ENCODE measurements around the gene MRM1.

Gene MRM1

GRCh38 chr17:36601303-36602029 lies at the start of gene MRM1:
MRM1 (plus strand) TSS chr17:36601583; CDS start chr17:36601811, 228 bp downstream.
- in situ Hi-C loops (cut with MboI; ENCODE audit: low sequenced_read_pairs) = no loop called here

- in situ Hi-C loops (cut with MboI; ENCODE audit: low sequenced_read_pairs) = no loop called here
Observed at GRCh38 chr17:36553459-36553858, 47.9 kb upstream of the MRM1 start.

- in situ Hi-C loops (cut with MboI; ENCODE audit: low sequenced_read_pairs) = no loop called here
Observed at GRCh38 chr17:36566081-36566480, 35.3 kb upstream of the MRM1 start.

- in situ Hi-C loops (cut with MboI; ENCODE audit: low sequenced_read_pairs) = no loop called here
Observed at GRCh38 chr17:36575028-36575427, 26.4 kb upstream of the MRM1 start.

GRCh38 chr17:36576793-36577192 lies 24.6 kb upstream of the MRM1 start:
- in situ Hi-C loops (cut with MboI; ENCODE audit: low sequenced_read_pairs) = no loop called here

GRCh38 chr17:36578671-36579070 lies 22.7 kb upstream of the MRM1 start:
- in situ Hi-C loops (cut with MboI; ENCODE audit: low sequenced_read_pairs) = no loop called here

GRCh38 chr17:36583787-36584186 lies 17.6 kb upstream of the MRM1 start:
- in situ Hi-C loops (cut with MboI; ENCODE audit: low sequenced_read_pairs) = no loop called here

- in situ Hi-C loops (cut with MboI; ENCODE audit: low sequenced_read_pairs) = no loop called here
Observed at GRCh38 chr17:36586138-36586537, 15.2 kb upstream of the MRM1 start.

GRCh38 chr17:36590082-36590481 lies 11.3 kb upstream of the MRM1 start:
- in situ Hi-C loops (cut with MboI; ENCODE audit: low sequenced_read_pairs) = no loop called here

- in situ Hi-C loops (cut with MboI; ENCODE audit: low sequenced_read_pairs) = no loop called here
Observed at GRCh38 chr17:36591434-36592315, 9.7 kb upstream of the MRM1 start, which contains the start of gene DHRS11. DHRS11 (plus strand) TSS chr17:36591879; CDS start chr17:36592010, 131 bp downstream.

GRCh38 chr17:36592316-36592715 lies 9.1 kb upstream of the MRM1 start:
- in situ Hi-C loops (cut with MboI; ENCODE audit: low sequenced_read_pairs) = no loop called here

GRCh38 chr17:36592716-36593321 lies 8.6 kb upstream of the MRM1 start:
- in situ Hi-C loops (cut with MboI; ENCODE audit: low sequenced_read_pairs) = no loop called here

GRCh38 chr17:36593656-36594316 lies 7.6 kb upstream of the MRM1 start:
- in situ Hi-C loops (cut with MboI; ENCODE audit: low sequenced_read_pairs) = no loop called here

- in situ Hi-C loops (cut with MboI; ENCODE audit: low sequenced_read_pairs) = no loop called here
Observed at GRCh38 chr17:36594626-36595401, 6.6 kb upstream of the MRM1 start.

GRCh38 chr17:36597226-36597625 lies 4.2 kb upstream of the MRM1 start:
- in situ Hi-C loops (cut with MboI; ENCODE audit: low sequenced_read_pairs) = no loop called here

- in situ Hi-C loops (cut with MboI; ENCODE audit: low sequenced_read_pairs) = no loop called here
Observed at GRCh38 chr17:36597866-36598777, 3.3 kb upstream of the MRM1 start.

- in situ Hi-C loops (cut with MboI; ENCODE audit: low sequenced_read_pairs) = no loop called here
Observed at GRCh38 chr17:36598951-36599401, 2.4 kb upstream of the MRM1 start.

GRCh38 chr17:36599546-36600250 lies 1.7 kb upstream of the MRM1 start:
- in situ Hi-C loops (cut with MboI; ENCODE audit: low sequenced_read_pairs) = no loop called here
